Vagina (tissue), 2 donors: ENCODE measurements around the gene GSG1L2. TPM values are rescaled to one million over a fixed set of nuclear protein-coding genes. Genes with fewer than 3 reads are reported as not detected.

Experiments used
- DNase-seq, 2 donors: peaks; one replicate each; pipeline ENCODE4 v3.0.0-alpha.2; 2017; ENCODE audit errors: extremely low spot score in 2 of 2
- H3K27ac ChIP-seq: fragments of 200-600 bp; sonication (generic); one replicate; pipeline ENCODE4 v1.5.1; 2019
- H3K27me3 ChIP-seq: fragments of 200-600 bp; sonication (generic); one replicate; pipeline ENCODE4 v1.5.1; 2019
- H3K36me3 ChIP-seq, 2 donors: fragments of 200-600 bp; sonication (generic); one replicate each; pipeline ENCODE4 v1.5.1; 2017 to 2019
- H3K4me1 ChIP-seq: fragments of 200-600 bp; sonication (generic); one replicate; pipeline ENCODE4 v1.5.1; 2019
- H3K4me3 ChIP-seq, 2 donors: fragments of 200-600 bp; sonication (generic); 1 replicate in 1 of 2; 2 replicates in 1 of 2; pipeline ENCODE4 v1.5.1; 2016 to 2019
- H3K9me3 ChIP-seq: fragments of 200-600 bp; sonication (generic); one replicate; pipeline ENCODE4 v1.5.1; 2019
- POLR2A ChIP-seq, 2 donors: fragments of 450-650 bp; IDR thresholded peaks; one replicate each; pipeline ENCODE4 v1.6.1; 2017; ENCODE audit warnings: antibody characterized with exemption in 2 of 2, mild to moderate bottlenecking in 2 of 2, moderate library complexity in 2 of 2
- POLR2AphosphoS5 ChIP-seq, 2 donors: sonication (generic); formaldehyde crosslinking; IDR thresholded peaks; one replicate each; pipeline ENCODE4 v1.9.0; 2017; ENCODE audit warnings: antibody characterized with exemption in 2 of 2, mild to moderate bottlenecking in 2 of 2, low read depth in 1 of 2; ENCODE audit not compliant: insufficient read depth in 1 of 2
- intact Hi-C: fragments of 100-400 bp; cut with DNase I; formaldehyde crosslinking; loops from one replicate; pipeline ENCODE4 v1.15.1; 2023
- total RNA-seq: library from RNA; depleted of rRNA; stranded (reverse); fragments of >200 nt; gene quantifications from one replicate; pipeline ENCODE4 v1.2.3, GENCODE V29; 2016
- TF ChIP-seq, protein P1 (sequence below), 3 experiments: fragments of 450-650 bp in 2 of 3; fragments of 200-600 bp in 1 of 3; sonication (generic) in 1 of 3; IDR thresholded peaks; one replicate each; pipeline ENCODE4 v1.5.1; 2017 to 2019; ENCODE audit warnings: antibody characterized with exemption in 3 of 3, mild to moderate bottlenecking in 2 of 3, moderate library complexity in 2 of 3

GSG1L2 gene
- total RNA-seq, 1 donor from 2014 or later, result not detected

DNA sequence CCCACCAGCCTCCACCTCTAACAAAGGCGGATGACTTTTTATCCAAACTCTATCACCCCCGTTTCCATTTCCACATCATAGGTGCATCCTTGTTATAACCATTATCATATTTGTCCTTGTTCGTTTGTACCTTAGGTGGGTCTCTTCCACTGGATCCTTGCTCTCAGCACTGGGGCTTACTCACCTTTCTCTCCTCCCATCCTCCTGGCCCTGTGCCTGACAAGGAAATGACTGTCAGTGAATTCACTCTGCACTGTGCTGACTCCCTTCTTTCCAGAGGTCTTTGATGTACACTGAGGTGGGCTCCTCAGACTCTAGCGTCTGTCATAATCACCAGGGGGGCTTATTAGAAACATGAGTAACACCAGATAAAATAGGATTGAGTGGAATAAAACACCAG is 3.1 kb downstream of the GSG1L2 start:
- Histone ChIP-seq H3K27ac (no peak overlapping the region), H3K9me3 (no peaks in the 10 kb centered on the region), H3K36me3 (no peaks in the 10 kb centered on the region), H3K4me1 (no peaks in the 10 kb centered on the region), H3K4me3 (no peak overlapping the region), H3K27me3 (no peaks in the 10 kb centered on the region)
- intact Hi-C loops, result no loop called here
- no peak for DNase-seq
- TF ChIP-seq POLR2A (IDR thresholded peaks at IDR 0.05) (no peak), POLR2AphosphoS5 (IDR thresholded peaks at IDR 0.05; ENCODE audit: insufficient read depth in 1 of 2, low read depth in 1 of 2) (no peak)
- TF ChIP-seq, protein P1, sequence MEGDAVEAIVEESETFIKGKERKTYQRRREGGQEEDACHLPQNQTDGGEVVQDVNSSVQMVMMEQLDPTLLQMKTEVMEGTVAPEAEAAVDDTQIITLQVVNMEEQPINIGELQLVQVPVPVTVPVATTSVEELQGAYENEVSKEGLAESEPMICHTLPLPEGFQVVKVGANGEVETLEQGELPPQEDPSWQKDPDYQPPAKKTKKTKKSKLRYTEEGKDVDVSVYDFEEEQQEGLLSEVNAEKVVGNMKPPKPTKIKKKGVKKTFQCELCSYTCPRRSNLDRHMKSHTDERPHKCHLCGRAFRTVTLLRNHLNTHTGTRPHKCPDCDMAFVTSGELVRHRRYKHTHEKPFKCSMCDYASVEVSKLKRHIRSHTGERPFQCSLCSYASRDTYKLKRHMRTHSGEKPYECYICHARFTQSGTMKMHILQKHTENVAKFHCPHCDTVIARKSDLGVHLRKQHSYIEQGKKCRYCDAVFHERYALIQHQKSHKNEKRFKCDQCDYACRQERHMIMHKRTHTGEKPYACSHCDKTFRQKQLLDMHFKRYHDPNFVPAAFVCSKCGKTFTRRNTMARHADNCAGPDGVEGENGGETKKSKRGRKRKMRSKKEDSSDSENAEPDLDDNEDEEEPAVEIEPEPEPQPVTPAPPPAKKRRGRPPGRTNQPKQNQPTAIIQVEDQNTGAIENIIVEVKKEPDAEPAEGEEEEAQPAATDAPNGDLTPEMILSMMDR (IDR thresholded peaks at IDR 0.05), result no peak

DNA sequence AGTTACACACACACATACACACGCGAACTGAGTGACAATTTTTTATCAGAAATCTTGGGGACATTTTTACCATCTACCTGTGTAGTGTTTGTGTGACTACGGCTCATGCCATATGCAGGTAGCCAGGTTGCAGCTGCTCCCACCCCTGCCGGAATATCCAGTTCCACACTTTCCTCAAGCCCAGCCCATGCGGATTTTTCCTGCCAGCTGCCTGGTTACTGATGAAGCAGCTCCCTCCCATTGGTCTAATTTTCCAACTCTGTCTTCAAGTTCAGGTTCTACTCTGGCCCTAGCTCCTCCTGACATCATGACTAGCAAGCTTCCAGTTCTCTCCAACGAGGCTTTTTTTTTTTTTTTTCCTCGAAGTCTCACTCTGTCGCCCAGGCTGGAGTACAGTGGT is 4.8 kb downstream of the GSG1L2 start:
- TF ChIP-seq, protein P1 (IDR thresholded peaks at IDR 0.05), result no peak
- TF ChIP-seq POLR2A (IDR thresholded peaks at IDR 0.05) (no peak), POLR2AphosphoS5 (IDR thresholded peaks at IDR 0.05; ENCODE audit: insufficient read depth in 1 of 2, low read depth in 1 of 2) (no peak)
- no peak for DNase-seq

DNA sequence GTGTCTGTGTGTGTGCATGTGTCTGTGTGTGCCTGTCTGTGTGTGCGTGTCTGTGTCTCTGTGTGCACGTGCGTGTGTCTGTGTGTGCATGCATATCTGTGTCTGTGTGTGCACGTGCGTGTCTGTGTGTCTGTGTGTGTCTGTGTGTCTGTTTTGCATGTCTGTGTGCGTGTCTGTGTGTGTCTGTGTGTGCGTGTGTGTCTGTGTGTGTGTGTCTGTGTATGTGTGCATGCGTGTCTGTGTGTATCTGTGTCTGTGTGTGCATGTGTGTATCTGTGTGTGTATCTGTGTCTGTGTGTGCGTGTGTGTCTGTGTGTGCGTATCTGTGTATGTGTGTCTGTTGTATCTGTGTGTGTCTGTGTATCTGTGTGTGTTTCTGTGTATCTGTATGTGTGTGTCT is 5.4 kb downstream of the GSG1L2 start:
- TF ChIP-seq, protein P1 (IDR thresholded peaks at IDR 0.05), result no peak
- no peak for TF ChIP-seq POLR2AphosphoS5 (IDR thresholded peaks at IDR 0.05; ENCODE audit: insufficient read depth in 1 of 2, low read depth in 1 of 2)
- no peak overlapping the region for H3K4me3 ChIP-seq
- H3K27me3 ChIP-seq, result no peaks in the 10 kb centered on the region
- H3K4me1 ChIP-seq, result no peaks in the 10 kb centered on the region
- intact Hi-C loops, result no loop called here
- H3K27ac ChIP-seq, result no peak overlapping the region
- no peaks in the 10 kb centered on the region for H3K9me3 ChIP-seq
- no peaks in the 10 kb centered on the region for H3K36me3 ChIP-seq
- no peak for DNase-seq

More for the DNA sequence above, 4.8 kb downstream of the GSG1L2 start:
- Histone ChIP-seq H3K4me3 (no peak overlapping the region), H3K9me3 (no peaks in the 10 kb centered on the region), H3K36me3 (no peaks in the 10 kb centered on the region), H3K27ac (no peak overlapping the region), H3K27me3 (no peaks in the 10 kb centered on the region), H3K4me1 (no peaks in the 10 kb centered on the region)
- intact Hi-C loops, result no loop called here

DNA sequence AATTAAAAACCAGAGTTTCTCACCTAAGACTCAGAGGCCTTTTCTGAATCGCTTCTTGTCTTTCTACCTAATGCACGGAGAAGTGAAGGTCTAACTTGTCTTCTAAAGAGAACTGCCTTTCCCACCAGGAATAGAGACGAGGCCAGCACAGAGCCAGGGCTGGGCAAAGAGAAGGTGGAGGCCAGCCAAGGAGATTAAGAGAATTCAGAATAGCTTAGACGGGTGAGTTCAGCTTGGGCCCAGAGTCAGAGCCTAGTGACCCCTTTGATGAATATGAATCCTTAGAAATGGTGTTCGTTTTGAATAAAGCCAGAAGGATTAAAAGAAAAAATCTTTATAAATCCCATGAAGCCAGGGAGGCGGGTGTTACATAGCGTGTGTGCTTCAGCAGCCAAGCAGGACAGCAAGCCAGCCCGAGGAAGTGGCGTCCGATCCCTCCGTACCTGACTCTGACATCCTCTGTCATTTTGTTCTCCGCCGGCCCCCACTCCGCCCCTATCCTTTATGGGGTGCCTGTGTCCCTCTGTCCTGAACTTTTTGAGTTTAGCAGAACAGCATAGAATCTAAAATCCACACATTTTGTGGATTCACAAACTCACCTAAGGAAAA is 7.4 kb downstream of the GSG1L2 start:
- no peak overlapping the region for H3K4me3 ChIP-seq
- no peaks in the 10 kb centered on the region for H3K36me3 ChIP-seq
- H3K27me3 ChIP-seq, result no peaks in the 10 kb centered on the region
- TF ChIP-seq, protein P1 (IDR thresholded peaks at IDR 0.05), result no peak
- TF ChIP-seq POLR2A (IDR thresholded peaks at IDR 0.05) (no peak), POLR2AphosphoS5 (IDR thresholded peaks at IDR 0.05; ENCODE audit: insufficient read depth in 1 of 2, low read depth in 1 of 2) (no peak)
- no peak overlapping the region for H3K27ac ChIP-seq
- H3K9me3 ChIP-seq, result no peaks in the 10 kb centered on the region
- no peaks in the 10 kb centered on the region for H3K4me1 ChIP-seq
- intact Hi-C loops, result no loop called here
- no peak for DNase-seq

DNA sequence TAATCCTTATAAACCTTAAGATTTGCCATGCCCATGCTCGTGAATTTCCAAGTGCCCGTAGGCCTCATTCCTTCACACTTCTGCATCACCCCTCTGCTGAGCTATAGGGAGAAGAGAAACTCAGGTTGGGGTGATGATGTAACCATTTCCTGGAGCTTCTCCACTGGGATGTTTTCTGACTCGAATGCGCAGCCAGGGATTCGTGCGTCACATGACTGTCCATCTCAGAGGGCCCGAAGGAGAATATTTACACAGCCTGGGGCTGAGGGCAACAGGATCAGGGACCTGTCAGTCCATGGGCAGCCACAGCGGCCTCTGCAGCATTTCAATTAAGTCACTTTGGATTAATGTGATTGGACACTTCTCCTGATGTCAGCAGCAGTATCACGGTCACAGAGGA is 8.7 kb downstream of the GSG1L2 start:
- Histone ChIP-seq H3K36me3 (no peaks in the 10 kb centered on the region), H3K27me3 (no peaks in the 10 kb centered on the region), H3K9me3 (no peaks in the 10 kb centered on the region), H3K4me1 (no peaks in the 10 kb centered on the region), H3K27ac (no peak overlapping the region), H3K4me3 (no peak overlapping the region)
- intact Hi-C loops, result no loop called here
- no peak for DNase-seq
- TF ChIP-seq, protein P1 (IDR thresholded peaks at IDR 0.05), result no peak
- TF ChIP-seq POLR2AphosphoS5 (IDR thresholded peaks at IDR 0.05; ENCODE audit: insufficient read depth in 1 of 2, low read depth in 1 of 2) (no peak), POLR2A (IDR thresholded peaks at IDR 0.05) (no peak)
